KOPT-K1 (cell line): ENCODE measurements around the gene DTWD1.
"Not testable (repeated sequence)": the region's sequence is repeated elsewhere in the genome, so short reads cannot be mapped to it uniquely, and the experiment has no call there.

Source experiments
- H3K27ac ChIP-seq: fragments of 200-600 bp; sonication (generic); 2 replicates; pipeline ENCODE4 v1.5.1; 2016; ENCODE audit warnings: antibody characterized with exemption, mild to moderate bottlenecking, low read depth, low read length; ENCODE audit not compliant: poor library complexity, severe bottlenecking
- H3K36me3 ChIP-seq: fragments of 200-600 bp; sonication (generic); 2 replicates; pipeline ENCODE4 v1.5.1; 2017; ENCODE audit warnings: antibody characterized with exemption, mild to moderate bottlenecking, low read length, moderate library complexity; ENCODE audit not compliant: insufficient read depth
- H3K9me3 ChIP-seq: fragments of 200-600 bp; sonication (generic); 2 replicates; pipeline ENCODE4 v1.5.1; 2017; ENCODE audit warnings: antibody characterized with exemption, low read length, mild to moderate bottlenecking; ENCODE audit not compliant: insufficient read depth, poor library complexity, severe bottlenecking

The DTWD1 gene

GRCh38 chr15:49620658-49621368 is at the start of gene DTWD1, which contains the start of gene FAM227B:
TSS of gene DTWD1 (plus strand) at chr15:49621048. CDS start at chr15:49625168, 4,120 bp downstream.
TSS of gene FAM227B (minus strand) at chr15:49620818. CDS start at chr15:49615171, 5,647 bp downstream.
- Histone ChIP-seq H3K27ac (peak within 1 kb of the TSS; percentile 71), H3K36me3 (peaks cover 9% of the 10 kb centered on the region), H3K9me3 (peaks cover 9% of the 10 kb centered on the region)

- peaks cover 5% of the 10 kb centered on the region for H3K9me3 ChIP-seq
- no peaks in the 10 kb centered on the region for H3K36me3 ChIP-seq
- no peak overlapping the region for H3K27ac ChIP-seq
Measured at GRCh38 chr15:49573421-49573820, 47.4 kb upstream of the DTWD1 start.

GRCh38 chr15:49589030-49589429 is 31.8 kb upstream of the DTWD1 start:
- Histone ChIP-seq H3K9me3 (no peaks in the 10 kb centered on the region), H3K27ac (no peak overlapping the region), H3K36me3 (no peaks in the 10 kb centered on the region)

GRCh38 chr15:49592829-49593316 is 28.0 kb upstream of the DTWD1 start:
- not testable (repeated sequence) for H3K27ac ChIP-seq, H3K9me3 ChIP-seq, H3K36me3 ChIP-seq

GRCh38 chr15:49604625-49605409 is 16.0 kb upstream of the DTWD1 start:
- no peak overlapping the region for H3K27ac ChIP-seq
- H3K9me3 ChIP-seq, result peaks cover 10% of the 10 kb centered on the region
- no peaks in the 10 kb centered on the region for H3K36me3 ChIP-seq

- H3K9me3 ChIP-seq, result peaks cover 10% of the 10 kb centered on the region
- no peak overlapping the region for H3K27ac ChIP-seq
- H3K36me3 ChIP-seq, result no peaks in the 10 kb centered on the region
Measured at GRCh38 chr15:49605588-49605987, 15.3 kb upstream of the DTWD1 start.

- H3K27ac ChIP-seq, result no peak overlapping the region
- no peaks in the 10 kb centered on the region for H3K36me3 ChIP-seq
- peaks cover 10% of the 10 kb centered on the region for H3K9me3 ChIP-seq
Measured at GRCh38 chr15:49606594-49606993, 14.3 kb upstream of the DTWD1 start.

GRCh38 chr15:49610157-49610918 is 10.5 kb upstream of the DTWD1 start:
- Histone ChIP-seq H3K27ac (no peak overlapping the region), H3K9me3 (peaks cover 19% of the 10 kb centered on the region), H3K36me3 (no peaks in the 10 kb centered on the region)

GRCh38 chr15:49612240-49612639 is 8.6 kb upstream of the DTWD1 start:
- not testable (repeated sequence) for H3K27ac ChIP-seq, H3K36me3 ChIP-seq
- peaks cover 15% of the 10 kb centered on the region for H3K9me3 ChIP-seq

- H3K36me3 ChIP-seq, result no peaks in the 10 kb centered on the region
- peaks cover 14% of the 10 kb centered on the region for H3K9me3 ChIP-seq
- H3K27ac ChIP-seq, result no peak overlapping the region
Measured at GRCh38 chr15:49619226-49619625, 1.6 kb upstream of the DTWD1 start.

- H3K9me3 ChIP-seq, result peaks cover 7% of the 10 kb centered on the region
- H3K36me3 ChIP-seq, result peaks cover 4% of the 10 kb centered on the region; the same call in 1 of the 2 replicates
- peak overlapping the region; percentile 71 for H3K27ac ChIP-seq
Measured at GRCh38 chr15:49620199-49620598, 649 bp upstream of the DTWD1 start.

- Histone ChIP-seq H3K36me3 (peaks cover 14% of the 10 kb centered on the region), H3K9me3 (peaks cover 10% of the 10 kb centered on the region), H3K27ac (peak overlapping the region; percentile 71)
Measured at GRCh38 chr15:49621401-49621811, 558 bp downstream of the DTWD1 start.

GRCh38 chr15:49621887-49622286 is 1.0 kb downstream of the DTWD1 start:
- H3K27ac ChIP-seq, result peak overlapping the region; percentile 71

GRCh38 chr15:49622561-49622960 is 1.7 kb downstream of the DTWD1 start:
- Histone ChIP-seq H3K36me3 (peaks cover 19% of the 10 kb centered on the region), H3K9me3 (peaks cover 10% of the 10 kb centered on the region), H3K27ac (no peak overlapping the region)

More at GRCh38 chr15:49621887-49622286, 1.0 kb downstream of the DTWD1 start:
- H3K36me3 ChIP-seq, result peaks cover 14% of the 10 kb centered on the region
- peaks cover 10% of the 10 kb centered on the region for H3K9me3 ChIP-seq

GRCh38 chr15:49624056-49624455 is 3.2 kb downstream of the DTWD1 start:
- H3K9me3 ChIP-seq, result peaks cover 10% of the 10 kb centered on the region
- peaks cover 19% of the 10 kb centered on the region for H3K36me3 ChIP-seq
- H3K27ac ChIP-seq, result no peak overlapping the region
